GM18519 (cell line): ENCODE results near the gene ECM2.

ENCODE experiments used
- ATAC-seq: cut with Tn5 transposase; IDR thresholded peaks from one replicate; pipeline ENCODE4 v1.9.1; 2021; ENCODE audit warnings: mild to moderate bottlenecking, moderate library complexity; ENCODE audit not compliant: unreplicated experiment, low FRiP score

Gene ECM2

GRCh38 chr9:92503156-92503555 lies 32.6 kb downstream of the ECM2 start:
- ATAC-seq: no peak

- no peak for ATAC-seq
These were observed 34.0 kb downstream of the ECM2 start for GRCh38 chr9:92501671-92502393.

- ATAC-seq: no peak
These were observed 35.1 kb downstream of the ECM2 start for GRCh38 chr9:92500725-92501124.

GRCh38 chr9:92499701-92500100 lies 36.1 kb downstream of the ECM2 start:
- no peak for ATAC-seq

GRCh38 chr9:92496396-92497176 lies 39.2 kb downstream of the ECM2 start:
- no peak for ATAC-seq

GRCh38 chr9:92494856-92495255 lies 40.9 kb downstream of the ECM2 start:
- no peak for ATAC-seq

- no peak for ATAC-seq
These were observed 41.9 kb downstream of the ECM2 start for GRCh38 chr9:92493749-92494387.

GRCh38 chr9:92492781-92493401 lies 42.9 kb downstream of the ECM2 start:
- no peak for ATAC-seq

- ATAC-seq: no peak
These were observed 46.9 kb downstream of the ECM2 start for GRCh38 chr9:92488681-92489550.

GRCh38 chr9:92486371-92486770 lies 49.4 kb downstream of the ECM2 start:
- no peak for ATAC-seq

GRCh38 chr9:92484563-92484962 lies 51.2 kb downstream of the ECM2 start:
- no peak for ATAC-seq

GRCh38 chr9:92483627-92484545 lies 51.9 kb downstream of the ECM2 start:
- no peak for ATAC-seq

- ATAC-seq: no peak
These were observed 53.0 kb downstream of the ECM2 start for GRCh38 chr9:92482805-92483204.

GRCh38 chr9:92482329-92482728 lies 53.5 kb downstream of the ECM2 start, which contains the start of gene ASPN:
Gene ASPN, minus strand, starts transcription at chr9:92482506.
- ATAC-seq: no peak

- peak; percentile 44 for ATAC-seq
These were observed 54.7 kb downstream of the ECM2 start for GRCh38 chr9:92480986-92481633.

GRCh38 chr9:92480291-92480771 lies 55.5 kb downstream of the ECM2 start:
- ATAC-seq: no peak

GRCh38 chr9:92479346-92479745 lies 56.4 kb downstream of the ECM2 start:
- no peak for ATAC-seq

GRCh38 chr9:92478783-92479182 lies 57.0 kb downstream of the ECM2 start:
- no peak for ATAC-seq
